Astrocyte (in vitro differentiated cells and primary cell): ENCODE results near the gene RPUSD1.

Experiments
- EZH2 ChIP-seq: IDR thresholded peaks from 2 replicates; pipeline ENCODE4 v1.6.1; 2012; ENCODE audit warnings: mild to moderate bottlenecking, low read length, inconsistent platforms; ENCODE audit not compliant: insufficient read depth
- TF ChIP-seq, protein P1 (sequence below): IDR thresholded peaks from 2 replicates; pipeline ENCODE4 v1.5.1; 2011; ENCODE audit warnings: low read depth, mild to moderate bottlenecking, inconsistent platforms, low read length, moderate library complexity; ENCODE audit not compliant: insufficient read depth

DNA sequence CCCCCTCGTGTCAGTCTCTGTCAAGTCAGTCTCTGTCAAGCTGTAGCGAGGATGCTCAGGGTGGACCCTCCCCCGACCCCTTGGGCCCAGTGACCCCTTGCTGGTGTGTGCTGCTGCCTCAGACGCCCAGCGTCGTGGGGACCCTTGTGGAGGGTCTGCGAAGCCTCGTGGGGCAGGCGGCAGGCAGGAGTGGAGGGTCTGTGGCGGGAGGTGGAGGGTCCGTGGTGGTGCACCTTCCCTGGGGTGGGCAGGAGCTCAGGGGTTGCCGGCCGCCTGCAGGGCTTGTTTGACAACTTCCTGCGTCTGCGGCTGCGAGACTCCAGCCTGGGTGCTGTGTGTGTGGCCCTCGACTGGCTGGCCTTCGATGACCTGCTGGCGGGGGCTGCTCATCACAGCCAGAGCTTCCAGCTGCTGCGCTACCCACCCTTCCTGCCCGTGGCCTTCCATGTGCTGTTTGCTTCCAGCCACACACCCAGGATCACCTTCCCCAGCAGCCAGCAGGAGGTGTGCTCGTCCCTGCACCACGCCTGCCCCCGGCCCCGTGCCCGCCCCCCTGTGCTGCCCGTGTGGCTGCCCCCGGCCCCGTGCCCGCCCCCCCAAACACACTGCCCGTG, 6.8 kb upstream of the RPUSD1 start:
- TF ChIP-seq EZH2 = no peak
- TF ChIP-seq, protein P1, sequence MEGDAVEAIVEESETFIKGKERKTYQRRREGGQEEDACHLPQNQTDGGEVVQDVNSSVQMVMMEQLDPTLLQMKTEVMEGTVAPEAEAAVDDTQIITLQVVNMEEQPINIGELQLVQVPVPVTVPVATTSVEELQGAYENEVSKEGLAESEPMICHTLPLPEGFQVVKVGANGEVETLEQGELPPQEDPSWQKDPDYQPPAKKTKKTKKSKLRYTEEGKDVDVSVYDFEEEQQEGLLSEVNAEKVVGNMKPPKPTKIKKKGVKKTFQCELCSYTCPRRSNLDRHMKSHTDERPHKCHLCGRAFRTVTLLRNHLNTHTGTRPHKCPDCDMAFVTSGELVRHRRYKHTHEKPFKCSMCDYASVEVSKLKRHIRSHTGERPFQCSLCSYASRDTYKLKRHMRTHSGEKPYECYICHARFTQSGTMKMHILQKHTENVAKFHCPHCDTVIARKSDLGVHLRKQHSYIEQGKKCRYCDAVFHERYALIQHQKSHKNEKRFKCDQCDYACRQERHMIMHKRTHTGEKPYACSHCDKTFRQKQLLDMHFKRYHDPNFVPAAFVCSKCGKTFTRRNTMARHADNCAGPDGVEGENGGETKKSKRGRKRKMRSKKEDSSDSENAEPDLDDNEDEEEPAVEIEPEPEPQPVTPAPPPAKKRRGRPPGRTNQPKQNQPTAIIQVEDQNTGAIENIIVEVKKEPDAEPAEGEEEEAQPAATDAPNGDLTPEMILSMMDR = no peak
